Measurements from ENCODE around the gene FYCO1.
A peak's percentile ranks its signal among the peaks of the same experiment; 100 is the strongest.

FYCO1 gene

DNA sequence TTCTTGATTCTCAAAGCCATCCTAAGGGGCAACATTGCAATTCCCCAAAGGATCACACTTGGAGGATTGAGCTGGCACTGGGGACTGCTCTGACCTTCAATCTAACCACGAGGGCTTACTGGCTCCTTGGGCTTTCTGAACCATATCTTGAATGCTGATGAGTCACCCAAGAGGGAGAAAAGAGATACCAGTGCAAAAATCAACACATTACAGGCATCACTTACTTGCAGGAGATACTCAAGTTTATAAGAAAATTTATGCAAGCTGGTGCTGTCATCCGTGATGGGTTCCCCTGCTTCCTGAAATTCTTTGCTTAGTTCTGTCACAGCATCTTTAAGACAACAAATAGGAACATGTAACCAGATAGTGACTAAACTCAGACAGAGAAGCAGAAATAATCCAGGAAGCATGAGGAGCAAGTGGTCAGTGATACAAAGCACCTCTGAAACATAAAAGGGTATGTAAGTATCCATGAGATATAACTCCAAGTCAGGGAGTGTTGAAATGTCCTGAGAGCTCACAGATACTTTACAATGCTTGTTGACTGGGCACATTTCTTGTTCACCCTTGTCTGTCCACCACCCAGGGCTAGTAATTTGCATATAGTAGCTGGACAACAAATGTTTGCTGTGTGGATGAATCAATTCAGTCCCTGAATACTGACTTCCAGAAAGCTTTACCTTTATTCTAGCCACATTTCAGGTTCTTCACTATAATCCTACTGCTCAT, 14.1 kb downstream of the FYCO1 start:
- DNase-seq = no peak

DNA sequence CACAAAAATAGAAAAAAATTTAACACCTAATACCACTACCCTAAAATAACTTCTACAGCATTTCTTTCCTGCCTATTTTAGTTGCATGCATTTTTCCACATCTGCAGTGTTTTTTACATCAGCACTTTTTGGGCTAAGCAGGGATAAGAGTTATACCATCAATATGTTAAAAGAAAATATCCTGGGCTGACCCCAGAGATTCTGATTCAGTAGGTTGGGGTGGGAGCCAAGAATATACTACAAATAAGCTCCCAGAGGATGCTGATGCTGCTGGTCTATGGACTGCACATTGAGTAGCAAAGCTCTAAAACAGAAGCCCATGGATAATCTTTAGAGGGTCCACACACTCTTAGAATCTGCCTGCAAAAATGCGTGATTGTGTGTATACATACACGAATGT, 14.8 kb downstream of the FYCO1 start:
- no peak for DNase-seq

GRCh38 chr3:45980229-45980813, 15.3 kb downstream of the FYCO1 start:
- DNase-seq = no peak

DNA sequence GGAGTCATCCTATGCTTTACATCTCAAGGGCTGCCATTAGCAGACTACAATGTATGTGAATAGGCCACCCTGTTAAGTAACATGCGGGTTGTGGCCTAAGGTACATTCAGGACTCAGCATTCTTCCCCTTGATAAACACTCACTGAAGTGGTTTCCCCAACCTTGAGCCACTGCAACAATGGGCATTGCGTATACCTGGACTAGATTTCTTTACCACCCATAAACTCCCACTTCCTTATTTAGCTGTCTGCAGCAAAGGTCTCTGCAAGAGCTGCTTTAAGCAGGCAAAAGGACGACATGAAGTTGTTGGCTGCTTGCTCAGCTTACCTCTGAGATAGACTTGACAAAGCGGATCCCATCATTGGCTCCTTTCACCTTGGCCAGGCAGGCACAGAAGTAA, 16.2 kb downstream of the FYCO1 start:
- no peak for DNase-seq

GRCh38 chr3:45978006-45978761, 17.4 kb downstream of the FYCO1 start:
- no peak for DNase-seq

GRCh38 chr3:45976191-45977091, 19.2 kb downstream of the FYCO1 start:
- DNase-seq = peak; percentile 14

DNA sequence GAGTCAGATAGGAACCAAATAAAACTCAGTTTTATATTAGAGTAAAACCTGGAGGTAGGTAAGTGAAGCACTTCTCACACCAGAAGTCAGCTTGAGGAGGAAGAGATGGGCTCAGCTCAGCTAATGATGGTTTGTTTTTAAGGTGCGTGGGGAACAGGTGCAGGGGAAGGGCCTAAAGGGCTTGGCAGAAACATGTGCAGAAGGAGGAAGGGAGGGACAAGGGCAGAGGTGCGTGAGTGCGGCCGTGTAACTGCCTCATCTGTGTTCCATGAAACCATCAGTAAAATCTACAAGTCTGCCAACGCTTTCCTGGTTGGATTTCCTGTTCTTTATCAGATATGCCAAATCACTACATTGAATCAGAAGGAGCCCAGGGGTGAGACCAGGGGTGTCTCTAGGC, 19.9 kb downstream of the FYCO1 start:
- no peak for DNase-seq

DNA sequence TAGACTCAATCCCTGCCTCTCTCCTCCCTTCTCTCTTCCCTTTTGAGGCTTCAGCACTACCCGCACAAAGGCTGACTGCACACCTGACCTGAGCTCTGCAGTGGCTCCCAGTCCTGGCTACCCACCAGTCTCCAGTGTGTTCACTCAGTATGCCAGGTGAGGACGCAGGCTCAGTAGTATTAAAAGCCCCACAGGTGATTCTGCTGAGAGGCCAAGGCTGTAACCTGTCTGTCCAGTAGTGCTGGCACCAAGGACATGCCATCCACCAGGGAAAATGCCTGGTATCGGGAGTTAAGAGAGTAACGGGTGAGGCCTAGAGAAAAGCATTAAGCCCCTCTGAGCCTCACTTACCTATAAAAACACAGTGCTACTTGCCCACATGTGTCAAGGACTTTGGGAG, 20.9 kb downstream of the FYCO1 start:
- no peak for DNase-seq

GRCh38 chr3:45972534-45973402, 22.9 kb downstream of the FYCO1 start:
- DNase-seq = no peak

DNA sequence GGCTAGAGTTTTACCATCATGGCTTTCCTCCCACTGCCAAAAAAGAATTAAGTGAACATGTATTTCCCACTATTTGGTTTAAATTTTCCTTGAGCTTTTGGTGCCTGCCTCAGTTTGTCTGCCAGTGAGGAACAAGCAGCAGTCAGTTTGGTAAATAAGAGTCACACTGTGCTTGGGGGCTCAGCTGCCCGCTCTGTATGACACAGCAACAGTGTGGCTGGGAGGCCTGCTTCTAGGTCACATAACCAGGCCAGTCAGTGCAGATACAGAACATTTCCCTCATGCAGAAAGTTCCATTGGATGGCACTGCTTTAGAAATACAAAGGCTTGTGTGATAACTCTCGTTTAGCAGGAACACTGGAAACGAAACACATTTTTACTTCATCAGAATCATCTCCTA, 25.7 kb downstream of the FYCO1 start:
- DNase-seq = no peak

DNA sequence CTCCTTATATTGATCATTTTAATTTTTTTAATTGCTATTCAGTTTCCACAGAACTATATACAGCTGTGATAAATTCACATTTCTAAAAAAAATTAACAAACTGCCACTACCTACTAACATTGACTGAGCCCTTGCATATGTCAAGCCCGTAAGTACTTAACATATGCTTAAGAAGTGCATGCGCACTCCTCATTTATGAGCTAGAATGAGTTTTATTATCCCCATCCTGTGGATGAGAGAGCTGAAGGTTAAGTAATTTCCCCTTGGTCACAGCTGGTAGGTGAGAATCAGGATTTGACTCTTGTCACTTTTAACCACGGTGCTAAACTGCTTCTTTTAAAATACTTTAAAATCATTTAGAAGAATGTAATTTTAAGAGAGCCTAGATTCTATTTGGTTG, 26.5 kb downstream of the FYCO1 start:
- DNase-seq = no peak

GRCh38 chr3:45968706-45969105, 26.9 kb downstream of the FYCO1 start:
- no peak for DNase-seq

GRCh38 chr3:45968149-45968548, 27.5 kb downstream of the FYCO1 start:
- no peak for DNase-seq

- no peak for DNase-seq
These were observed 27.9 kb downstream of the FYCO1 start for GRCh38 chr3:45967724-45968123.

DNA sequence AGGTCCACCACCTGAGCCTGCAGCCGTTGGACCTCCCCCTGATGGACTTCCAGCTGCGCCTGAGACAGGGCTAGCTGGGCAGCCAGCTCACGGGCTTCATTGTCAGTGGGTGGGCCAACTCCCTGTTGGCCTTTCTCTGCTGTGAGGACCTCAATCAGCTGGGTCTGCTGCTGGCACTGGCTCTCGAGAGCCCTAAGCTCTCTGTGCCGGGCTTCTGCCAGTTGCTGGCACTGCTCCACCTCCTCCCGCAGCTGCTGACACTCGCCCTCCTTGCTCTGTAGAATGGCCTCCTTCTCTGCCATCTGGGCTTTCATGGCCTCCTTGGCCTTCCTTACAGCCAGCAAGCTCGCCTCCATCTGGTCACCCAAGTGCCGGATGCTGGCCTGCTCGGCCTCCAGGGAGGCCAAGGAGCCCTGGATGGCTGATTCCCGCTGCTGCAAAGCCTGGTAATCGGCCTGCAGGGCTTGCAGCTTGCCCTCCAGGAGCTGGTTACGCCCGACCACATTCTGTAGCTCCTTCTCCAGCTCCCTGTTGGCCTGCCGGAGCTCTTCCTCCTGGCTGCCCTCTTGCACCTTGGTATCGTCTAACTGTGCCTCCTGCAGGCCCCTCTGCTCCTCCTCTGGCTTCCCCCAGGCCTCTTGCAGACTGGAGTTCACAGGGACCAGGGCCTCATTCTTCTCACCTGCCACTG, 28.5 kb downstream of the FYCO1 start:
- no peak for DNase-seq

- no peak for DNase-seq
These were observed 29.2 kb downstream of the FYCO1 start for GRCh38 chr3:45966371-45966791.

- no peak for DNase-seq
These were observed 30.0 kb downstream of the FYCO1 start for GRCh38 chr3:45965653-45966052.

- DNase-seq = no peak
These were observed 30.4 kb downstream of the FYCO1 start for GRCh38 chr3:45965253-45965652.

- DNase-seq = no peak
These were observed 31.5 kb downstream of the FYCO1 start for GRCh38 chr3:45964139-45964538.

DNA sequence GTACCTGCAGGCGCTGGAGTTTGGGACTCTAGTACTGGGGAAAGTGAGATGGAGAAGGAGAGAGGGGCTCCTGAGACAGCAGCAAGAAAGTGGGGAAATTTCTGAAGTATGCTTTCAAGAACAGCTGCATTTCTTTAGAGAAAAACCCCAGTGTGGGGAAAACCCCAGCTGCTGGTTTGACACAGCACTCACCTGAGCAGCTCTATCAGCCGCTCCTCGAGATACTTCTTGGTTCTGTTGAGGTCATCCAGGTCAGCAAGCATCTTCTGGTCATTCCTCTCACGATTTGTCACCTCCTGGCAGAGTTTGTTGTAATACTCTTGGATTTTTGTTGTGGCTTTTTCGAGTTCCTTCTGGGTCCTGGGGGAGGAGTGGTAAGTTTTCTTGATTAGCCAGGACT, 33.6 kb downstream of the FYCO1 start:
- DNase-seq = no peak

DNA sequence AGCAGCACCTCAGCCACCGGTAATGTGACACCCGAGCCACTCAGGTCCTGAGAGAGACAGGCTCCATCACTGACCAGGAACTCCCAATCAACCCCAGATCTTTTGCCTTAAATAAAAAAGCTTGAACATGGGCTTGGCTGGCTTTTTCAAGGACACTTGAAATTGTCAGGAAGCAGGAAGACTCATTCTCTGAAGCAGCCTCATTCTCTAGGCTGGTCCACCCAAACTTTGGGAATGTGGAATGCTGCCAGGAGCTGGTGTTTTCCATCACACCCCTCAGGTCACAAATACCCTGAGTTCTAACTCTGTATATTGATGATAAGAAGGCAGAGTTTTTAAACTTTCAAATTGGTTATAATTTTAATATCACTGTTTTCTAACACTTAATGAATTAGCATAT, 35.3 kb downstream of the FYCO1 start:
- no peak for DNase-seq

- DNase-seq = no peak
These were observed 36.4 kb downstream of the FYCO1 start for GRCh38 chr3:45959201-45959600.

Measured in activated CD4-positive, alpha-beta T cell treated with anti-CD3 and anti-CD28 coated beads for 1 hour (primary cell).